GM12878 (cell line): ENCODE results near the gene GGCX. TPM values are rescaled to one million over a fixed set of nuclear protein-coding genes. Genes with fewer than 3 reads are reported as not detected.

Source experiments
- E2F8 ChIP-seq: fragments of 450-650 bp; IDR thresholded peaks from 2 replicates; pipeline ENCODE4 v1.6.1; 2018; ENCODE audit warnings: mild to moderate bottlenecking, low read depth, moderate library complexity; ENCODE audit not compliant: partially characterized antibody
- NFYB ChIP-seq: IDR thresholded peaks from 2 replicates; pipeline ENCODE4 v1.6.1; 2011; ENCODE audit warnings: low read depth, mild to moderate bottlenecking, low read length, improper control_type of control experiment, moderate library complexity; ENCODE audit not compliant: insufficient read depth
- REST ChIP-seq: IDR thresholded peaks from 2 replicates; pipeline ENCODE4 v1.6.1; 2012; ENCODE audit warnings: mild to moderate bottlenecking, low read depth, low read length
- RFX5 ChIP-seq: IDR thresholded peaks from 2 replicates; pipeline ENCODE4 v1.6.1; 2011; ENCODE audit warnings: low read depth, low read length, improper control_type of control experiment
- TARDBP ChIP-seq: IDR thresholded peaks from 2 replicates; pipeline ENCODE4 v1.6.1; 2016; ENCODE audit warnings: borderline replicate concordance
- polyA plus RNA-seq, 11 experiments: library from polyadenylated mRNA; depleted of rRNA in 4 of 11; unstranded in 6 of 11; stranded (reverse) in 5 of 11; fragments of >200 nt; fragmentation: Nextera tagmentation in 4 of 11; fragmentation: Illumina TruSeq in 1 of 11; extraction: Ambion mirVana in 4 of 11; extraction: Trizol in 1 of 11; gene quantifications; 1 replicate in 1 of 11; 2 replicates in 10 of 11; pipeline versions ENCODE4 v1.2.1 to v1.2.3, GENCODE V29; 2011 to 2016; ENCODE audit warnings: inconsistent platforms in 2 of 11, missing spikeins in 2 of 11, low read depth in 1 of 11
- total RNA-seq, 4 experiments: library from RNA; depleted of rRNA in 3 of 4; stranded (reverse); fragments of >200 nt in 3 of 4; fragmentation: Illumina TruSeq in 1 of 4; extraction: Trizol in 1 of 4; gene quantifications; 2 replicates each; pipeline versions ENCODE4 v1.2.1 to v1.2.3, GENCODE V29; 2013 to 2021
- TF ChIP-seq, protein P1 (sequence below): IDR thresholded peaks from 2 replicates; pipeline ENCODE4 v1.6.1; 2011; ENCODE audit warnings: mild to moderate bottlenecking, low read depth, low read length, moderate library complexity; ENCODE audit not compliant: insufficient replicate concordance
- TF ChIP-seq, protein P2 (sequence below): fragments of 450-650 bp; conservative IDR thresholded peaks from 2 replicates; pipeline ENCODE4 v1.6.1; 2017; ENCODE audit warnings: mild to moderate bottlenecking, moderate library complexity

GGCX gene
- total and polyA plus RNA-seq, 10 of the 15 experiments (the other 5 are each of a cell fraction or from before 2014, with no cell fraction given), result 18.1 to 52.7 (median 25.0) TPM

DNA sequence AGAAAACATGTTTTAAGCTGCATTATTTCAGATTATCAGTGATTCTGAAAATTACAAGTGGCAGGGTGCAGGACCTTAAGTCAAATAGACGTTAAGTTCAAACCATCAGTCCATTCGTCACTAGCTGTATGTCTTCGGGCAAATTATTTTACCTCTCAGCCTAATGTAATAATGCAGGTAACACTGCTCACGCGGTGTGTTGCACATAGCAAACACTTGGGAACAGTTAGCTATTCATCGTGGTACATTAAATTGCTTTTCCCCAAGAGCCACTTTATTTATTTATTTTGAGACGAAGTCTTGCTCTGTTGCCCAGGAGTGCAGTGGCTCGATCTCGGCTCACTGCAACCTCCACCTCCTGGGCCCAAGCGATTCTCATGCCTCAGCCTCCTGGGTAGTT is 12.2 kb downstream of the GGCX start (continued):
- no peak for TF ChIP-seq REST
- no peak for TF ChIP-seq E2F8
- TF ChIP-seq, protein P1, sequence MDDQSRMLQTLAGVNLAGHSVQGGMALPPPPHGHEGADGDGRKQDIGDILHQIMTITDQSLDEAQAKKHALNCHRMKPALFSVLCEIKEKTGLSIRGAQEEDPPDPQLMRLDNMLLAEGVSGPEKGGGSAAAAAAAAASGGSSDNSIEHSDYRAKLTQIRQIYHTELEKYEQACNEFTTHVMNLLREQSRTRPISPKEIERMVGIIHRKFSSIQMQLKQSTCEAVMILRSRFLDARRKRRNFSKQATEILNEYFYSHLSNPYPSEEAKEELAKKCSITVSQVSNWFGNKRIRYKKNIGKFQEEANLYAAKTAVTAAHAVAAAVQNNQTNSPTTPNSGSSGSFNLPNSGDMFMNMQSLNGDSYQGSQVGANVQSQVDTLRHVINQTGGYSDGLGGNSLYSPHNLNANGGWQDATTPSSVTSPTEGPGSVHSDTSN, result no peak
- TF ChIP-seq NFYB, result no peak
- TF ChIP-seq TARDBP, result no peak
- TF ChIP-seq, protein P2, sequence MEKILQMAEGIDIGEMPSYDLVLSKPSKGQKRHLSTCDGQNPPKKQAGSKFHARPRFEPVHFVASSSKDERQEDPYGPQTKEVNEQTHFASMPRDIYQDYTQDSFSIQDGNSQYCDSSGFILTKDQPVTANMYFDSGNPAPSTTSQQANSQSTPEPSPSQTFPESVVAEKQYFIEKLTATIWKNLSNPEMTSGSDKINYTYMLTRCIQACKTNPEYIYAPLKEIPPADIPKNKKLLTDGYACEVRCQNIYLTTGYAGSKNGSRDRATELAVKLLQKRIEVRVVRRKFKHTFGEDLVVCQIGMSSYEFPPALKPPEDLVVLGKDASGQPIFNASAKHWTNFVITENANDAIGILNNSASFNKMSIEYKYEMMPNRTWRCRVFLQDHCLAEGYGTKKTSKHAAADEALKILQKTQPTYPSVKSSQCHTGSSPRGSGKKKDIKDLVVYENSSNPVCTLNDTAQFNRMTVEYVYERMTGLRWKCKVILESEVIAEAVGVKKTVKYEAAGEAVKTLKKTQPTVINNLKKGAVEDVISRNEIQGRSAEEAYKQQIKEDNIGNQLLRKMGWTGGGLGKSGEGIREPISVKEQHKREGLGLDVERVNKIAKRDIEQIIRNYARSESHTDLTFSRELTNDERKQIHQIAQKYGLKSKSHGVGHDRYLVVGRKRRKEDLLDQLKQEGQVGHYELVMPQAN, result no peak
- TF ChIP-seq RFX5, result no peak
